DMS53 (cell line): Measurements from ENCODE around the gene LAMP2.
"Not testable (repeated sequence)": the region's sequence is repeated elsewhere in the genome, so short reads cannot be mapped to it uniquely, and the experiment has no call there.

Source experiments
- DNase-seq: peaks from one replicate; lab custom pipeline; 2025; lab: John Stamatoyannopoulos, UW

The LAMP2 gene

DNA sequence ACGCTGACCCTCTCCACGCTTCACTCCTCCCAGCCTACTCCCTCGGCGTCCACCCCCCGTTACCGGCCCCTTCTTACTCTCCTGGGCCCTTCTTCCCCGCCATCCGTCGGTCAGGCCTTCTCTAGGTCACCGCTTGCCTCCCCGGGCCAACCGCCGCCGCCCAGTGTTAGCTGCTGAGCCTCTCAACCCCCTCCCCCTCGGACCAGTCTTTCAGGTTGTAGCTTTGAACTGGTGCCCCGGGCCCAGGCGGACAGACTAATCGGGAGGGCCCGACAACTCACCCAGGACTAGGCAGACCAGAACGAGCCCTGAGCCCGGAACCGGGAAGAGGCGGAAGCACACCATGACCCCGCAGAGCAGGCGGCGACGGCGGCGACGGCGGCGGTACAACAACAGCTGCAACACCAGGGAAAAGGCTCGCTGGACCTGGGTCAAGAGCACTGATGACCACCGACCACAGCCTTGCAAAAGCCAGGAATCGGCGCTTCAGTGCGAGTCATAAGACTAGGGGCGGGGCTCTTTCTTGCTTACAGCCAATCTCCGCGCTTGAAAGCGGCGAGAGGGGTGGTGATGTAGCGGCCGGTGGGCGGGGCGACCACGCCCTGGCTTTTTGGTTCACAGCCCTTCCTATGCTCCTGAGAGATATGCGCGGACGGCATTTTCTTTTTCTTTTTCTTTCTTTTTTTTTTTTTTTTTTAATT, at the start of gene LAMP2:
Gene LAMP2 (minus strand): TSS at position 472 of the 701 bp plus-strand sequence. CDS start 127 bp downstream, at position 345.
- DNase-seq: peak; percentile 90

DNA sequence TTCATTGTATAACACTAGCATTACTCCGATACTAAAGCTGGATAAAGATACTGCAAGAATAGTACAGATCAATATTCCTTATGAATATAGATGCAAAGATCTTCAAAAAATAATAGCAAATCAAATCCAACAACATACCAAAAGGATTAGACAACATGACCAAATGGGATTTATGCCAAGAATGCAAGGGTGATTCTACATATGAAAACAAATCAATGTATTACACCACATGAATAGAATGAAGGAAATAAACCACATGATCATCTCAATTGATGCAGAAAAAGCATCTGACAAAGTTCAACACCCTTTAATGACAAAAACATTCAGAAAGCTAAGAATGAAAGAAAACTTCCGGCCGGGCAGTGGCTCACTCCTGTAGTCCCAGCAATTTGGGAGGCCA, 48.8 kb upstream of the LAMP2 start:
- DNase-seq: no peak

DNA sequence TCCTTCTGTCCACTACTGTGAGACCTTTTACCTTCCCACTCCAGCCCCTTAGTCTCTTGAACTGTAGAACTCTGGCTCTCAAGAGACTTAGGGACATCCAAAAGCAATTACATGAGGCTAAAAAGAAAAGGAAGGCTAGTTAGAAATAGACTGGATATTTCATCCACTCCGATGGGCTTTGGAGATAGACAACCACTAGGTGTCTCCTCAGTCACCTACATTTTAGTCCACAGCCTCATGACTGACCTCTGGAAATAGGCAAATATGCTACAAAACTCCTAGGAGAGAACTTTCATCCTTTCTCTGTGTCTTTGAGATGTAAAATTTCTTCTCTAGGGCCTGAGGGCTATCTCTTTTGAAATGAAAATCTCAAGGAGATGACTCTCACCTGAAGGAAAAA, 45.1 kb upstream of the LAMP2 start:
- DNase-seq: peak; percentile 61

DNA sequence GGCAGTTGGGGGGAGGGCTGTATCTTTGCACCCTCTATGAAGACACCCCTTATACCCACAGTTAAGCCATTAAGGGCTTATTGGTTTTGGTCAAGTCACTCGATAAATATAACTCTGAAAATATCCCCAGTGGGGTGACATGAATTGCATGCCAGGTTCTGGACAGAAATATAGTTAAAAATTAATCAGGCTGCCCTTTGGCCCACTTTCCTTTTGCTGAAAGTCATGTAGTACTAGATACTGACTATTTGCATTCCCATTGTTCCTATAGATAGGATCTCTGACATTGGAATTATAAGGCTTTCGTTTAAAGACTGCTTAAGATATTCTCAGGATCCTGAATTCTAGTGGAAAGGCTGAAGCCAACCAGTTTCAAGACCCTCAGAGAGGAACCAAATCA, 43.5 kb upstream of the LAMP2 start:
- peak; percentile 38 for DNase-seq

DNA sequence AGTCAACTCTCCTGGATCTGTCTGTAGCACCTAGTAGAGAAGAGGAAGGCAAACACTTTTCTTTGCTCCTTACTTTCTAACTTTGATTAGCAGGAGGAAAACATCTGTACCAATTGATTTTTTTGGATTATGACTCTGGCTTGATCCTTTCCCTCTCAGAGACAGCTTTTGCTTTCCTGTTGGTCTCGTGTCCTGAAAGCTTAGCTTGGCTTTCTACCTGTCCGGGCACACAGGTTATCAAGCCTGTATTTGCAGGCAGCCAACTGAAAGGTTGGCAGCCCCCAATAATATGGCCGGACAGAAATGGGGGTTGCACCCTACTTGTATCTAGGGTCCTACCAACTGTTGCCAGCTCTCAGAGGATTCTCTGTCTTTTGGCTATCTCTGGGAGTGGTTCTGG, 43.1 kb upstream of the LAMP2 start:
- DNase-seq: no peak

DNA sequence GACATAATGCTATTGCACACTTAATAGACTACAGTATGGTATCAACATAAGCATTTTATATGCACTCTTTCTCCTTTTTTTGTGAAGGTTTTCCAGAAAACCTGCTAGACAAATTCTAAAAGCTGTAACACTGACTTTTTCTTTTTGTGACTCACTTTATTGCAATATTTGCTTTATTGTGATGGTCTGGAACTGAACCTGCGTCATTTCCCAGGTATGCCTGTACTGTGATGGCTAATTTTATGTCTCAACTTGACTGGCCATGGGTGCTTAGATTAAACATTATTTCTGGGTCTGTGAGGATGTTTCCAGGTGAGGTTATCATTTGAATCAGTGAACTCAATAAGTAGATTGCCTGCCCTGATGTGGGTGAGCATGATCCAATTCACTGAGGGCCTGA, 35.5 kb upstream of the LAMP2 start:
- no peak for DNase-seq

DNA sequence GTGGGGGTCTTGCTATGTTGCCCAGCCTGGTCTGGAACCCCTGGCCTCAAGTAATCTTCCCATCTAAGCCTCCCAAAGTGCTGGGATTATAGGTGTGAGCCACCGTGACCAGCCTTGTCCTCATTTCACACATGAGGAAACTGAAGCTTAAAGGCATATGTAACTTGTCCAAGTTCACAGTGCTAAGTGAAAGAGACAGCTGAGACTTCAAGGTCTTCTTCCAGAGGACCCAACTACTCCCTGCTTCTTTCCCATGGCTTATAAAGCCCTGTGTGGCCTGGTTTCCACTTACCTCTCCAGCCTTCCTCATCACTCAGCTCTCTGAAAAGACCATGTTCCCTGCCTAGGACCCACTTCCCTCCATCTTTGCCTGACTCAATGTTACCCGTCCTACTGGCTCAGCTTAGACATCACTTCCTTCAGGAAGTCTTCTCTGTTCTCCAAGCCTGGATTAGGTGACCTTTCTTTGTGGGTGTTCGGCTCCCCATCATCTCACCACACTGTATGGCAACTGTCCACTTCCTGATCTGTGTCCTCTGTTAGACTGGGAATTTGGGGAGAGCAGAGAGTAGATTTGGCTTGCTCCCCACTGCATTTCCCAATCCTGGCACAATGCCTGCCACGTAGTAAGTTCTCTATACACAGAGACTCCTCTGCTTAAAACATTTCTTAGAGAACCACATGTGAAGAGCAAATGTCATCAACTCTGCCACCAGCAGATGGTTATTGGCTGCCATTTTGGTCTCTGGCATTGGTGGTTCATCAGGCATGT, 30.4 kb upstream of the LAMP2 start:
- DNase-seq: no peak

DNA sequence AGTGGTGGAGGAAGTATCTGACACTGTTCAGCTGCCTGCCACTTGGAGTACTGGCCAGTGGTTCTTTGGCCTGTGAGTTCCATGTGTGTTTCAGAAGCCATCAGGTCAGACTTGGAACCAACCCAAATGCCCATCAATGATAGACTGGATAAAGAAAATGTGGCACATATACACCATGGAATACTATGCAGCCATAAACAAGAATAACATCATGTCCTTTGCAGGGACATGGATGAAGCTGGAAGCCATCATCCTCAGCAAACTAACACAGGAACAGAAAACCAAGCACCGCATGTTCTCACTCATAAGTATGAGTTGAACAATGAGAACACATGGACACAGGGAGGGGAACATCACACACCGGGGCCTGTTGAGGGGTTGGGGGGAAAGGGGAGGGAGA, 21.0 kb upstream of the LAMP2 start:
- not testable (repeated sequence) for DNase-seq

DNA sequence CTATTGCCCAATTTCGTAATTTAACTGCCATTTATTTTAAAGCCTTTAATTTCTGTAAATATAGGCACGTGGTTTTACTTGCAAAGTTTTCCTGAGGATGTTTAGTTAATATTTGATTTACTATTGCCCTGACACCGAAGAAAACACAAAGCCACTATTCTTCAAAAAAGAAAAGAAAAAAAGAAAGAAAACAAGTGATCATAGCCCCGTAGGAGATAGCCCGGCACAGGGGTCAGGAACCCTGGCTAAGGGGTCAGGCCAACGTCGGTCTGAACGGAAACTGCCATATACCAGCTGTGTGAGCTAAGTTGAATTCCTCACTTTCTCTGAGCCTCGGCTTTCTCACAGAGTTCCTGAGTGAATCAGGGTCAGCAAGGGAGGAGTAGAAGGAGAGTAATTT, 17.7 kb upstream of the LAMP2 start:
- no peak for DNase-seq

DNA sequence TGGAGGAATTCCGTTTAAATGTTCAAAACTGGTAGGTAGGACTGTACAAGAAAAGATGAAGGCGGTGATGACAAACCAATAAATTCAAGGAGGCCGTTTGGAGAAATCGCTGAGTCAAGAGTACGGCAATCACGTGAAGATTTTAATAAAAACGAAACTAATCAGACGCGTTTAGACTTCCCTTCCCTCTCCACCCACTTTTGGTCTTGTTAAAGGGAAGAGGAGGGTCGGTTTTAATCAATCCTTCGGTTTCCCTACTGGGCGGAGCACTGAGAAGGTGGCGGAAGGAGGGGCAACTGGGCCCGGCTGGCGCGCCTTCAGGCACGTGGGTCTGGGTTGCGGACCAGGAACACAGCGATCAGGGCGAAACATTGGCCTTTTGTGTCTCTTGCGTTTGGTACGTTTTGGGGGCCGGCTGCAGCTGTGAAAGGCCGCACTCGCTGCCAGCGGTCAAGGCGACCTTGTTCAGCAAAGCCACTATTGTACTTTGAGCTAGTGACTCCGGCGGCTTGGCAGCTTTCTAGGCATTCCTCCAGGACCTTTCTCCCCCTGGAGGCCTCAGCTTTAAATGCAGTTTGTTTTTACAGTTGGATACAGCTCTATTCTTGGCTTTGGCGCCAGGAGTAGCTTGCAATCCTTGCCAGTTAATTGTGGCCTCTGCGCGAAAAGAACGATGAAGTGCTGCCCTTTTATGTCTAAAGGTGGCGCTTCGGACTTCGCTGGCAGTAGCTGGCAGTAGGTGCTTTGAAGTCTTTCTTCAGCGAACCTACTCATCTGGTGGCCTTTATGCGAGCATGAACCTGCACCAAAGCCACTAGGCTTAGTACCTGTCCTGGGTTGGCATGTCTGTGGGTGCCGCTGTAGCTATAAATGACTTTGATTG, 16.8 kb upstream of the LAMP2 start:
- peak; percentile 95 for DNase-seq

DNA sequence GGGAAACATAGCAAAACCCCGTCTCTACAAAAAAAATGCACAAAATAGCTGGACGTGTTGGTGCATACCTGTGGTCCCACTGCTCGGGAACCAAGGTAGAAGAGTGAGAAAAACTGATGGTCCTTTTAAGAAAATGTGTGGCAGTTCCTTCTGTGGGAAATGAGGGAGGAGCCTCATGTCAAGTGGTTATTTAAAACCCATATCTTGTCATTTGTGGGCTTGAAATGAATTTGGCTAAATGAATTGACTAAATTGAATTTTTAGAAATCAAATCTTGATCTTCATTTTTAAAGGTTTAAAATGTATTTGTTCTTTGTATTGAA, 16.2 kb upstream of the LAMP2 start:
- peak; percentile 47 for DNase-seq

DNA sequence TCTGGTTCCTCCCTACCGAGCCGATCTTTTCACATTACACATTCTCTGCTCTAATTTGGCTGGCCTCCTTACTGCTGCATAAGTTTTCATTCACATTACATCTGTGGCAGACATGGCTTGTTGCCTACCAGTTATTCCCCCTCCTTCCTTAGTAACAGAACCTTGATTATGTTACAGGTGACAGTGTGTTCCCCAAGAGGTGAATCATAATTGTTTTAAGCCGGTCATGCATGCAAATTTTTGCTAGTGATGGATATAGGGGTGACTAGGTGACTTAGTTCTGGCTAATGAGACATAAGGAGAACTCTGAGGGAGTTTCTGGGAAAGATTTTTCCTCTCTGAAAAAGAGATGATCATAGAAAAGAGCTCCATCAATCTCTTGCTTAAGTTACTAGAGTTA, 8.4 kb upstream of the LAMP2 start:
- no peak for DNase-seq

DNA sequence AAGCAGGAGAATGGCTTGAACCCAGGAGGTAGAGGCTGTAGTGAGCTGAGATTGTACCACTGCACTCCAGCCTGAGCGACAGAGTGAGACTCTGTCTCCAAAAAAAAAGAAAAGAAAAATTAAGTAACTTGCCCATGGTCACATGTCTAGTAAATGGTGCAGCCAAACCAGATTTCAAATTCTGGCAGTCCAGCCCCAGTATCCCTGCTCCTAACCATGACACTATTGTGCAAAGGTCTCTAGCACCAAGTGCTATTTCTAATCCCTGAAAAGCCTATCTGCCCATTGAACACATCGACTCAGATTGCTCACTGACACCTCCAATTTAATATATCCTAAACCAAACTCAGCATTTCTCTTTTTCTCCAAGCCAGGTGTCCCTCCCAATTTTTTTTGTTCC, 7.6 kb upstream of the LAMP2 start:
- DNase-seq: no peak

DNA sequence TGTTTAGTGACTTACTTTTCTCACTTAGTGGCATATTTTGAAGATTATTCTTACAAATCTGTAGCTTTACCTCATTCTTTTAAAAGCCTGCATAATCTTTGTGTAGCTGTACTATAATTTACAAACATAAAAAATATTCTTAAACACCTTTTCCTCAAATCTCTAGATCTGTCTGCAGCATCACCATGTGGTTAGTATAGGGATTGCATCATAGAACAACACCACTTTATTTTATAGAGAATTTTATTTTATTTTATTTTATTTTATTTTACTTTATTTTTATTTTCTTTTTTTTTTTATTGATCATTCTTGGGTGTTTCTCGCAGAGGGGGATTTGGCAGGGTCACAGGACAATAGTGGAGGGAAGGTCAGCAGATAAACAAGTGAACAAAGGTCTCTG, 6.4 kb upstream of the LAMP2 start:
- peak; percentile 51 for DNase-seq

DNA sequence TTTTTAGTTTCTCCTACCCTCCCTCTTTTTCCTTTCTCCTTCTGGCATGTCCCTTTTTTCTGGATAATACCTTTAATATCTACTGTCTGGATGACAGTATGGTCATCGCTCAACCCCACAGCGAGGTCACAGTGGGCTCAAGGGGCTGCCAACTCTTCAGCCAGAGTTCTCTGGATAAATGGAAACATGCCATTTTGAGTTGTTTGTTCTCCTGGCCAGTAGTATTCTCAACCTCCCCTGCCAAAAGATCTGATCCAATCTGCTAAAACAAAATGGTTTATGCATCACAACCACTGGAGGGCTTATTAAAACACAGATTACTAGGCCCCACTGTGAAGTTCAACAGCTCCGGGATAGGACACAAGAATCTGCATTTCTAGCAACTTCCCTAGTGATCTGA, 5.0 kb upstream of the LAMP2 start:
- DNase-seq: no peak

DNA sequence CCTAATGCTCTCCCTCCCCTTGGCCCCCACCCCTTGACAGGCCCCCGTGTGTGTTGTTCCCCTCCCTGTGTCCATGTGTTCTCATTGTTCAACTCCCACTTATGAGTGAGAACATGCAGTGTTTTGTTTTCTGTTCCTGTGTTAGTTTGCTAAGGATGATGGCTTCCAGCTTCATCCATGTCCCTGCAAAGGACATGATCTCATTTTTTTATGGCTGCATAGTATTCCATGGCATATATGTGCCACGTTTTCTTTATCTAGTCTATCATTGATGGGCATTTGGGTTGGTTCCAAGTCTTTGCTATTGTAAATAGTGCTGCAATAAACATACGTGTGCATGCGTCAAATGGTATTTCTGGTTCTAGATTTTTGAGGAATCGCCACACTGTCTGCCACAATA, 561 bp upstream of the LAMP2 start:
- not testable (repeated sequence) for DNase-seq

DNA sequence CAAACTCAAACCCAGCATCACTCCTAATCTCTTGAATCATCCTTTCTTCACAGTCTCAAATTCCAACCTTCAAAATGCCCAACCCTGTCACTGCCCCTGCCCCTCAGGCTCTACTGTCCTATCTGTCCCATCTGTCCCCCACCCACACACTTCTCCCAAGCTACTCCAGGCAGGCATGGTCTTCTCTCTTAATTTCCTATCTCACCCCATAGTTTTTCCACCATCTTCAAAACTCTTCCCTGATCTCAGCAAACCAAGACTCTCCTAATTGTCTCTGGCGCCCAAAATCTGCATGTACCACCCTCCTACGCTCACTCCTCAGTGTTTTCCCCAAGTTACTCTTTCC, 644 bp downstream of the LAMP2 start:
- DNase-seq: no peak

DNA sequence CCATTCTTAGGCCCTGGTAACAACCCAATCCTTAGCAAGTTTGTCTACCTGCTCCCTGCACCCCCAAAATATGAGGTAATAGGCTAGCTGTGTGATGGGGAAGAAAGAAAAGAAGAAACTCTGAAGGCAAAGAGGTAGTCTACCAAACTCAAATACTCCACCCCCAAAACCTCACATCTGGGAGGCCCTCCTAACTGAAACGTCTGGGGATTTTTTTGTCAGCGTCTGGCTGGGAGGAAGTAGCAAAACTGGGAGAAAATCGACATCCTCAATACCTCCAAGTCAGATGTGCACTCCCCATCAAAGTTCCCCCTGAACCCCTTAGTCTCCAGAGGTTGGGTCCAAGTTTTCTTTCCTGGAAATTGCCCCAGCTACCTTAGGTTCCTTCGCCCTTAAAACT, 1.0 kb downstream of the LAMP2 start:
- DNase-seq: no peak

DNA sequence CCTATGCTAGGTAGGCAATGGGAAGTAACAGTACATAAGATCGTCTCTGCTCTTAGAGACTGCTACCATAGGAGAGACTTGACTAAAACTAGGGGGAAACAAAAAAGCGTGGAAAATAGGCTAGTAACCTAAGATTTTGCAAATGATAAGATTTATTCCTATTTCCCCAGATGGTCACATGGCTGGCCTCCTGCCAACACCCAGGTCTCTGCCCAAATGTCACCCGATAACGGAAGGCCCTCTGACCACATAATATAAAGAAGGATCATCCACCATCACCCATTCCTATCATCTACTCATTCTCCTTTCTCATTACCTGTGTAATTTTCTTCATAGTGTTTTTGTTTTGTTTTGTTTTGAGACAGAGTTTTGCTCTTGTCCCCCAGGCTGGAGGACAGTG, 4.7 kb downstream of the LAMP2 start:
- no peak for DNase-seq

DNA sequence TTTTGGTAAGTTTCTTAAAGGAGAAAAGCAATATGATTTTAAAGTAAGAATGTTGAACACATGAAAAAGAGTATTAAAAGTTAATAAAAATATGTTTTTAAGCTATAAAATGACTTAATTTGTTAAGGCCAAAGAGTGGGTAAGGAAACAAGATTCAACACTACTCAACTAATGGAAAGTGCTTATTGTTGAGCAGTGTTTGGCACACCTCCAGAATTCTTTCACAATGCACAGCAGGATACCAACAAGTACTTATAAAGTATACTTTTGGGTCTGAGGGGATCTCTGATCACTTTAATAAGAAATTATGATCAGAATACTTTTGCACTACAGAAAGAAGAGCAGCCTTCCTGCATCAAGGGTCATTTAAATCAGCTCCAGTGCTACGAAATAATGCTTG, 5.9 kb downstream of the LAMP2 start:
- no peak for DNase-seq

DNA sequence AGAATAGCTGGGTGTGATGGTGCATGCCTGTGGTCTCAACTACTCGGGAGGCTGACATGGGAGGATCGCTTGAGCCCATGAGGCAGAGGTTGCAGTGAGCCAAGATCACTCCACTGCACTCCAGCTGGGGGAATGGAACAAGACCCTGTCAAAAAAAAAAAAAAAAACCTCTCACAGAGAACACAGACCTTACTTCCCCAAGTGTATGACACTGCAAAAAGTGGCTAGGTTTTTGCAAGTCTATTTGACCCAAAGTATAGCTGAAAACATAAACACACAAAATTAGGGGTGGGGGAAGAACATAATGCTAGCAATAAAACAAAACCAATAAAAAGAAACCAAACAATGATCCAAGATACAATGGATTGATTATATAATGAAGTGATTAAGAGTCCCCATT, 6.7 kb downstream of the LAMP2 start:
- no peak for DNase-seq

DNA sequence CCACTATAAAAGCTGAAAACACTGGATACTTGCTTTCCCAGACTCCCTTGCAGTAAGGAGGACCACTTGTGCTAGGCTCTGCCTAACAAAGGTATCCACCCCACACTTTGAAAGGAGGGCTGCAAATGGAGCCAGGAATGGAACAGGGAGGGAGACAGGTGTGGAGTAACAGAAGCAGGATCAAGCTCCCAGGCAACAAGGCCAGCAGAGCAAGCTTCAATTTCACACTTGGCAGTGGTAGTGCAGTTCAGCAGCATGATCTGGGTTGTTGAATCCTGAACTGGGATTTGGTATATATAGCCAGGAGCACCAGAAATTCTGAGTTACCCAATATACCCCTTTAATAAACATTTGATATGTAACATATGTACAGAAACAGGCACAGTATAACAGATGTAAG, 9.8 kb downstream of the LAMP2 start:
- DNase-seq: no peak

DNA sequence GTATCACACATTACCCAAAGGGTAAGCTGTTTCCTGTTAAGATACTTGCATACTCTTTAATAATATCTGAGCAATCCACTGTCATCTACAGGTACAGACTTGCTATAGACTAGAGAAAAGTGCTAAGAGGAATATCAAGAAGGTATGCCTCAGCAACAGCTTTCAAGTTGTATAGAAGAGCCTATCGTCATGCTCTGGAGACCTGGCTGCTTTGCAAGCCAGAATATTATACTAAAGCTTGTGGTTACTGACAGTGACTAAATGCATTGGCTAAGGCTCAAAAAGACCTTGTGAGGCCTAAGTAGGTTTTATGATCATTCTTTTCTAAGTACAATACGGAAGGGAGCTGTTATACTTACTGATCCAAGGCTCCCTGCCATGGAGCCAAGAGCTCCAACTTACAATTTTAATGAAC, 11.3 kb downstream of the LAMP2 start:
- no peak for DNase-seq
